ENCODE measurements around the gene MMAB.
A peak's percentile ranks its signal among the peaks of the same experiment; 100 is the strongest.

MMAB gene

DNA sequence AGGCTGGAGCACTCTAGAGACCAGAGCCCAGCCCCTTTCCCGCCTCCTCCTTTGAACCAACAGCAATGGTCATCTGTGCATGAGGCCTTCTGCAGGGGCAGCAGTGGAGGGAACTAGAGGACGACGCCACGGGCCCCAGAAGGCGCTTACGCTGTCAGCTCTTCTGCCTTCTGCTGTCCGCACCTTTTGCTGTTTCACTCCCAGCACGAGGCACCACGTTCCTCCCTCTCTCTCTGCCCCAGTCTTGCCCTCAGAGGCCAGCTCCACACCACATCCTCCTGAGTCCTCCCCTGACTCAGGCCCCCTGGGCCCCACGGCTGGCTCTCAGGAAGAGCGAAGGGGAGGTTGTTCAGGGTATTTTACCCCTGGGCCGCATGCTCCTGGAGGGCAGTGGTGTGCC, 15.5 kb downstream of the MMAB start:
- DNase-seq: no peak

DNA sequence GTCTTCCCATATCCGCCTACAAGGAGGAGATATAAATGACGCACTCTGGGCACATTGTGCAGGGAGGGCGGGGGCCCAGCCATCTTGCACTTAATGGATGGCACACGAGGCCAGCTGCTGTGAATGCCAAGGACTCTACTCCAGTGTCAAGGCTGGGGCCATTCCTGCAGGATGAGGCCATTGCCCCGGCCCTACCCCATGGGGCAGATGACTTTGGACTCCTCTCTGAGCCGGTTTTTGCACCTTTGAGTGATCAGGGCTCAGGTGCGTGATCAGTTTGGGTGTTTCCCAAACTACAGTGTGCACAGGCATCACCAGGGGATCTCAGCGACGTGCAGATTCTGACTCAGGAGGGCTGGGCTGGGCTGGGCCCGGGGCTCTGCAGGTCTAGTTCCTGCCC, 16.1 kb downstream of the MMAB start:
- DNase-seq: no peak

DNA sequence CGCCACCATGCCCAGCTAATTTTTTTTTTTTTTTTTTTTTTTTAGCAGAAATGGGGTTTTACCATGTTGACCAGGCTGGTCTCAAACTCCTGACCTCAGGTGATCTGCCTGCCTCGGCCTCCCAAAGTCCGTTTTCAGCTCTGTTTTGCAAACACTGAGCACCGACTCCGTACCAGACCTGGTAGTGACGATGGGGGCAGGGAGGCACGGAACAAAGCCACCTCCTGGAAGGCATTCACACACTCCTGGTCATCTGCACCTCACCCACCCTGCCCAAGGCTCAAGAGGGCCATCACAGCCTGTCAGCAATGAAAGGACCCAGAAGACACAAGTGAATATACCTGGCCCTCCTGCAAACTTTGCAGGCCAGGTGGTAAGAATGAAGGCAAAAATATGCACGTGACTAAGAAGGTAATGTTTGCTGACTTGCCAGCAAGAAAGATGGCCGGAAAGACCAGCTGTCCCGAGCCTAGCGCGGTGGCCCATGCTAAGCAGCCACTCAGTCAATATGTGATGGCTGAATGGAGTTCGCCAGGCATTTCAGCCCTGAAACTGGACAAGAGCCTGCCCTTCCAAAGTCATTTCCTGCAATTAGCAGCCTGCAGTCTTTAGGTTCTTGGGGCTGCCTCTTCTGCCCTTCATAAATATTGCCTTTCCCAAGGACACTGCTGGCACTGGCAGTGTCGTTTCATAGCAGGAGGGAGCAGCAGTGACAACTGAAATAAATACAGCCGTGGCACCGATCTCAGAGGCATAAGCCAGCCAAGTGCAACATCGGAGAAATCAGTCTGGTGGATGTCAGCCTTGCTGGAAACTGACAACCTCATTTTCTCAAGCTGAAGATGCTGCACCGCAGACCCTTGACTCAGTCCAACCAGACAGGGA, 17.6 kb downstream of the MMAB start:
- no peak for DNase-seq

GRCh38 chr12:109554761-109555160, 18.5 kb downstream of the MMAB start:
- no peak for DNase-seq

- DNase-seq: no peak
Observed at GRCh38 chr12:109553906-109554500, 19.3 kb downstream of the MMAB start.

DNA sequence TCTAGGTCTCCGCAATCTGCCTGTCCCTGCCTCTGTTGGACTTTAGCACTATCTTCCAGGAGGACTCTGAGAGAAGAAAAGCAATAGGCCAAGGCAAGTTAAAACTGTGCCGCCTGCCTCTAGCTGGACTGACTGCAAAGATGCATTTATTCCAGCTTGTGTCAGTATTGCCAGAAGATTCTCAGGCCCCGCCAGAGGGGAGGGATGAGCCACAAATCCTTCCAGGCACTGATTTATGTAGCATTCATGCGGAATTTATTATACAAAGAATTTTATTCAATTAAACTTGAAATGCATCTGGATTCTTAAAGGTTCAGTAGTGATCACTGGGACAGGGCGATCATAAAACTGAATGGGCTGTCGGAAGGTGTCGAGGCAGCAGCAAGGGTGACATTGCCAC, 19.8 kb downstream of the MMAB start:
- DNase-seq: no peak

- no peak for DNase-seq
Observed at GRCh38 chr12:109552971-109553370, 20.3 kb downstream of the MMAB start.

GRCh38 chr12:109551108-109551507, 22.2 kb downstream of the MMAB start:
- no peak for DNase-seq

DNA sequence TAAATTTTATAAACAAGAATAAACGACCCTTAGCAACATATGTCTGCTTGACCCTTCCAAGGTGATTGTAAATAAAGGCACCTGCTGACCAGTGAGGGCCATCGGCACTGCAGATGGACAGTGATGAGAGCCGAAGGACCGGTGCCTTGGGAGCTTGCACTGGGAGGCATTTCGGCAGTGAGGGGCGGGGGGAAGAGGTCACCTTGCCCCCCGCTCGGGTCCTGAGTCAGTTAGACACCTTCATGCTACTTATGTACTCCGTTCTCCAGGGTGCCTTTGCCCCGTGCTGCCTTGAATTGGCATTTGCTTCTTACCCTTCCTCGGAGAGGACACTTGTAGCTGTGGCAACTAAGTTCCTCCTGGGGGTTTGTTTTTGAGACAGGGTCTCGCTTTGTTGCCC, 23.0 kb downstream of the MMAB start:
- no peak for DNase-seq

DNA sequence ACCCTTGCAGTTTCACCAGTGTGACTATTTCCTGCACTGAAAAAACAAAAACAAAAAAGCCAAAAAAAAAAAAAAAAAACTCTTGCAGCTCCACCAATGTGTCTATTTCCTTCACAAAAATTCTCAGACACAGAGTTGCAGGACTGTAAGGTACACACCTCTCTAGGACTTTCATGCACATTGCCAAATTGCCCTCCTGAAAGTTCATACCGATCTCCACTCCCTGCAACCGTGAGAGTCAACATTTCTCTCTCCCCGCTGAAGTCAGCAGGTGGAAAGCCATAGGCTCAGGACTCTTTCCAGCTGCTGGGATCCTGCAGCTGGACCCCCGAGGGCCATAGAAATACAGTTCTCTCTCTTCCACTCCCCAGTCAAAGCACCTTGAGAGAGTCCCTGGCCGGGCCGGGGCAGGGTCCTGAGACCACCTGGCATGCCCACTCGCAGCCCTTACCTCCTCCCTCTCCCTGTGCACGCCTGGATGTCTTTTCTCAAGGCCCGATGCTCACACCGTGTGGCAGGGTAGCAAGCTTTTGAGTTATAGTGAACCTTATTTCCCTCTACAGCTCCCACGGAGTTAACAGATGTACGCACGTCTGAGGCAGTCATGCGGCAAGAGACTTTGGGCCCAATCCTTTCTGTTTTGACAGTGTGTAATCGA, 23.6 kb downstream of the MMAB start:
- DNase-seq: peak; percentile 39

- no peak for DNase-seq
Observed at GRCh38 chr12:109548258-109548657, 25.0 kb downstream of the MMAB start.

- no peak for DNase-seq
Observed at GRCh38 chr12:109547286-109547685, 26.0 kb downstream of the MMAB start.

GRCh38 chr12:109545826-109546225, 27.5 kb downstream of the MMAB start:
- DNase-seq: no peak

DNA sequence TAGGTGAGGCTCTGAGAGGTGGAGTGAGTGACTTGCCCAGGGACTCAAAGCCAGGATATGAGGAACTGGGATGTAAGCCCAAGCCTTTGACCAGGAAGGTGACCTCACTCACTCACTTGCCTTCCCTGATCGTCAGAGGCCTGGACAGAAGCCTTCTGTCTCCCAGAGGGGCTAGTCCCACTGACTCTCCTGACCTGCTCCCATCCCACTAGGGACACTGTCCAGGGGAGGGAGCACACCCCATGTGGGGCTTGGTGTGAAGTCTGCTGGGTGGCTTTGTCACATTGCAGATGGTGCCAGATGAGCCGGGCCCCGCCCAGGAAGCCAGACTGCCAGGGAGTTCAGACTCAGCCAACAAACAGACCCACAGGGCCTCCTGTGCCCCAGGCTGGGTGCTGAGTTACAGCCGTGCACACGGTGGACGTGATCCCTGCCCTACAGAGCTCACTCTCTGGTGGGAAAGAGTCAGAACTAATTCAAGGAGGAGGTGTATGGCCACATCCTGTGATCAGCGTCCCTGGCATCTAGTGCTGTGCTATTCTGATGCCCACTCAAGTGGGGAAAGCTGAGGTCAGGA, 28.3 kb downstream of the MMAB start:
- peak; percentile 75 for DNase-seq

DNA sequence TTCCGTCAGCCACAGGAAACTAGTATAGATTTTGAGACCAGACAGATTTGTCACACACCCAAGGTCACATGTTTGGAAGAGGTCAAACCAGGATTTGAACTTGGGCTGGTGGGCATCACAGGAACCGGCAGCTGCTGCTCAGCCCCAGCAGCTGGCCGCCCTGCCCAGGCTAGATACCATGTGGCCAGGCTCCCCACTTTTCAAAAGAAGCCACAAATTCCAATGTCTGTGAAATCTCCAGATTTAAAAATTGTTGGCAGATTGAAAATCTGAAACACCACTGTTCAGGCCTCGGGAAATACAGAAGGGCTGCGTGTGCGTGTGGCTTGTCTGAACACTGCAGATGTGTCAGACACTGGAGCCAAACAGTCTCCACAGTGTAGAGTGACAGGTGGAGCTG, 30.4 kb downstream of the MMAB start:
- DNase-seq: no peak

DNA sequence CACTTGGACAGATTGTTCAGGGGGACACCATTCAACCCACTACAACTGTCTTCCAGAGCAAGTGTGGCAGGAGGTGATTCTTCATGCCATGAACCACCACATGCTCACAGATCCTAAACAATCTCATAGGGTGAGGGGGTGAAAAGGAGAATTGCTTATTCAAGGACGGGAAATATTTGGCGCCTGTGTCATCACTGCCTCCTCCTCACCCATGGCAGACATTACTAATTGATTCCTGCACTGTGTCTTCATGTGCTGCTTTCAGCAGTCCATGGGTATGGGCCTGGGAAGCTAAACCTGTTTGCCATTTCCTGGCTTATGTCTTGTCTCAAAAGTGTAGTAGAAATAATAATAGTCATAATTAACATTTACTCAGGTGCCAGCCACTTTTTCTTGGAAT, 31.3 kb downstream of the MMAB start:
- no peak for DNase-seq

DNA sequence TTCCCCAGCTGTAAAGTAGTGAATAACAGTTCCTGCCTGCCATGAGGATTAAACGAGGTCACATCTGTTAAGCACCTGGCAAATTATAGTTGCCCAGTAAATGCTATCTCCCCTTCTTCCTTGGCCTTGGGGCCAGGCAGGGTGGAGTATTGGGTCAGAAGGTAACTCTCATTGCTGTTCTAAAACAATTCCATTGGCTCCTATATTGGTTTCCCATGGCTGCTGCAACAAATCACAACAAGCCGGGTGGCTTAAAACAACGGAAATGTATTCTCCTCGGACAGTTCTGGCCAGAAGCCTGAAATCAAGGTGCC, 31.9 kb downstream of the MMAB start:
- no peak for DNase-seq

- DNase-seq: no peak
Observed at GRCh38 chr12:109540526-109541412, 32.5 kb downstream of the MMAB start.

- no peak for DNase-seq
Observed at GRCh38 chr12:109539508-109539907, 33.8 kb downstream of the MMAB start.

- DNase-seq: no peak
Observed at GRCh38 chr12:109538191-109538863, 35.0 kb downstream of the MMAB start.

GRCh38 chr12:109537136-109537535, 36.2 kb downstream of the MMAB start:
- DNase-seq: no peak

DNA sequence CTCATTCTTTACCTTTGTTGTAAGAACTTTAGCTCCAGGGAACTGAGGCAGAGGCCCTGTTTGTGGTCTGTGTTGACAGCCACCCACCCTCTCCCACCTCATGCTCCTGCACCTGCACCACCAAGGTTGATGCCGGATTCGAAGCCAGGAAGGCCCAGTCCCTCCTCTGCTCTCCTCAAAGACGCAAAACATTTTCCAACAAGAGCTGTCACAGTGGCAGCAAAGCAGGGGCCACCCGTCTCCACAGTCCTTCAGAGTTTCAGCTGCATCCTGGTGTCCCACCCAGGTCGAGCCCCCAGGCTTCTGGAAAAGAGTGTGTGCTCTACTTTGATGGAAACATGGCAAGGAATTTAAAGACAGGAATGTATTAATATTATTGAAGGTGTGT, 37.4 kb downstream of the MMAB start:
- no peak for DNase-seq
